Measurements from ENCODE around the gene COPS3.

DNA sequence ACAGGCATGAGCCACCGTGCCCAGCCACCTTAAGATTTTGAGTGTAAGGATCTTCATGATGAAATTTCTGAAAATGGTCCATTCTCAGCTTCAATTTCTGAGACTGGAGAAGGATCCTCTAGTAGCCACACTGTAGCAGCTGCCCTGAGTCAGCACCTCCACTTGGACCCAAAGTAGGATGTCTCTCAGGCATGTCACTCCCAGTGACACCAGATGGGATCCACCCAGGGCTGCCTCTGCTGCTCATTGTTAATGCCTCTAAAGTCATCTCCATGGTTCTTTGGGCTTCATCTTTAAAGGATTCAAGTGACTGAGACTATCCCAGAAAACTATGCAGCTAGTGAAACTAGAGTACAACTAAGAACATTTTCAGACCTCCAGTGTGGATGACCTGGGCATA, 82.8 kb downstream of the COPS3 start:
- TF ChIP-seq, protein P1, sequence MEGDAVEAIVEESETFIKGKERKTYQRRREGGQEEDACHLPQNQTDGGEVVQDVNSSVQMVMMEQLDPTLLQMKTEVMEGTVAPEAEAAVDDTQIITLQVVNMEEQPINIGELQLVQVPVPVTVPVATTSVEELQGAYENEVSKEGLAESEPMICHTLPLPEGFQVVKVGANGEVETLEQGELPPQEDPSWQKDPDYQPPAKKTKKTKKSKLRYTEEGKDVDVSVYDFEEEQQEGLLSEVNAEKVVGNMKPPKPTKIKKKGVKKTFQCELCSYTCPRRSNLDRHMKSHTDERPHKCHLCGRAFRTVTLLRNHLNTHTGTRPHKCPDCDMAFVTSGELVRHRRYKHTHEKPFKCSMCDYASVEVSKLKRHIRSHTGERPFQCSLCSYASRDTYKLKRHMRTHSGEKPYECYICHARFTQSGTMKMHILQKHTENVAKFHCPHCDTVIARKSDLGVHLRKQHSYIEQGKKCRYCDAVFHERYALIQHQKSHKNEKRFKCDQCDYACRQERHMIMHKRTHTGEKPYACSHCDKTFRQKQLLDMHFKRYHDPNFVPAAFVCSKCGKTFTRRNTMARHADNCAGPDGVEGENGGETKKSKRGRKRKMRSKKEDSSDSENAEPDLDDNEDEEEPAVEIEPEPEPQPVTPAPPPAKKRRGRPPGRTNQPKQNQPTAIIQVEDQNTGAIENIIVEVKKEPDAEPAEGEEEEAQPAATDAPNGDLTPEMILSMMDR (IDR thresholded peaks at IDR 0.05) = no peak
- TF ChIP-seq POLR2A (IDR thresholded peaks at IDR 0.05) = no peak
